SU-DHL-6 (cell line): ENCODE results near the gene ROR1.

Experiments
- H2AFZ ChIP-seq: fragments of 200-600 bp; sonication (generic); 2 replicates; pipeline ENCODE4 v1.6.1; 2014; ENCODE audit warnings: low read depth, mild to moderate bottlenecking, moderate library complexity, mixed read lengths, antibody characterized with exemption, low read length; ENCODE audit not compliant: severe bottlenecking
- H3F3A ChIP-seq: fragments of 200-600 bp; shearing (Covaris generic); 2 replicates; pipeline ENCODE4 v1.6.0; 2016; ENCODE audit warnings: antibody characterized with exemption, mild to moderate bottlenecking; ENCODE audit not compliant: insufficient read depth
- H3K27ac ChIP-seq: fragments of 200-600 bp; sonication (generic); 2 replicates; pipeline ENCODE4 v1.5.1; 2016; ENCODE audit warnings: low read depth, mild to moderate bottlenecking, low read length, moderate library complexity, mixed read lengths
- H3K27me3 ChIP-seq: fragments of 200-600 bp; sonication (generic), shearing (Covaris generic); 2 replicates; pipeline ENCODE4 v1.6.0; 2014; ENCODE audit warnings: mild to moderate bottlenecking, low read length
- H3K36me3 ChIP-seq: fragments of 200-600 bp; sonication (generic); 2 replicates; pipeline ENCODE4 v1.6.1; 2014; ENCODE audit warnings: mild to moderate bottlenecking, low read length, mixed read lengths
- H3K4me2 ChIP-seq: fragments of 300-600, 200-600 bp; shearing (Covaris generic), sonication (generic); 2 replicates; pipeline ENCODE4 v1.6.0; 2014; ENCODE audit warnings: low read length, low read depth, mild to moderate bottlenecking; ENCODE audit not compliant: poor library complexity, severe bottlenecking
- H3K4me3 ChIP-seq: fragments of 200-600 bp; sonication (generic); 2 replicates; pipeline ENCODE4 v1.5.1; 2014; ENCODE audit warnings: antibody characterized with exemption, low read length, mild to moderate bottlenecking, mixed read lengths; ENCODE audit not compliant: insufficient read depth, poor library complexity, severe bottlenecking
- H3K79me2 ChIP-seq: fragments of 200-600 bp; sonication (generic); 2 replicates; pipeline ENCODE4 v1.6.1; 2014; ENCODE audit warnings: mild to moderate bottlenecking, low read length, moderate library complexity; ENCODE audit not compliant: insufficient read depth
- H3K9ac ChIP-seq: fragments of 200-600 bp; sonication (generic); 2 replicates; pipeline ENCODE4 v1.7.0; 2014; ENCODE audit warnings: mild to moderate bottlenecking, low read length
- H3K9me2 ChIP-seq: fragments of 200-600 bp; sonication (generic); replicated peaks from 2 replicates; pipeline ENCODE4 v1.6.1; 2014; ENCODE audit warnings: low read length; ENCODE audit not compliant: insufficient read depth
- H3K9me3 ChIP-seq: fragments of 200-600 bp; sonication (generic); 2 replicates; pipeline ENCODE4 v1.6.1; 2014; ENCODE audit warnings: low read length, mixed read lengths; ENCODE audit not compliant: insufficient read depth
- H4K20me1 ChIP-seq: fragments of 200-600 bp; sonication (generic); 2 replicates; pipeline ENCODE4 v1.6.1; 2014; ENCODE audit warnings: low read depth, mild to moderate bottlenecking, antibody characterized with exemption, low read length, moderate library complexity, mixed read lengths
- EZH2phosphoT487 ChIP-seq: fragments of 200-600 bp; sonication (generic), shearing (Covaris generic); conservative IDR thresholded peaks from 2 replicates; pipeline ENCODE4 v1.6.1; 2018; ENCODE audit warnings: mild to moderate bottlenecking, antibody characterized with exemption, low read length, moderate library complexity, mixed read lengths
- TF ChIP-seq, protein P1 (sequence below): fragments of 200-600 bp; sonication (generic); IDR thresholded peaks from one replicate; pipeline ENCODE4 v1.5.1; 2017; ENCODE audit warnings: antibody characterized with exemption, mild to moderate bottlenecking, low read length, moderate library complexity; ENCODE audit not compliant: insufficient read depth, poor library complexity, severe bottlenecking

ROR1 gene

DNA sequence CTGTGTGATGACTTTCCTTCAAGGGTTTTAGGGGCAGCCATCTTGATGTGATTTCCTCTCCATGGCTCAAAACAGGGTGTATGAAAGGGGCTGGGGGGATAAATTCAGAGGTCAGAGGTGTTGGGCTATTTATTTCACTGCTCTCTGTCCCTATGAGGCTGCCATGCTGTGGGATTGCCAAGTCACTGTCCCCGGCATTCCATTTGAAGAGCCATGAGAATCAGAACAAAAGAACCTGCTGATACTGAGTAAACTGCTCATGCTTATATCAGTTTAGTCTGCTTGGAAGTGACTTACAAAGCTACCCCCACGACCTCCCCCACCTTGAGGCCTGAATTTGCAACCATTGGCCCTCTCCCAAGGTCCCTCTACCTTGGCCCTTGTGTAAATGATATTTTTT, 357.3 kb downstream of the ROR1 start:
- Histone ChIP-seq H3K27ac (no peak overlapping the region), H3F3A (no peaks in the 10 kb centered on the region), H3K4me2 (no peak overlapping the region), H3K4me3 (no peak overlapping the region), H4K20me1 (no peaks in the 10 kb centered on the region), H3K9me3 (no peaks in the 10 kb centered on the region), H3K9ac (no peak overlapping the region), H3K36me3 (no peaks in the 10 kb centered on the region), H2AFZ (no peak overlapping the region), H3K27me3 (no peaks in the 10 kb centered on the region), H3K9me2 (no peaks in the 10 kb centered on the region), H3K79me2 (no peaks in the 10 kb centered on the region)
- no peak for TF ChIP-seq EZH2phosphoT487
- TF ChIP-seq, protein P1, sequence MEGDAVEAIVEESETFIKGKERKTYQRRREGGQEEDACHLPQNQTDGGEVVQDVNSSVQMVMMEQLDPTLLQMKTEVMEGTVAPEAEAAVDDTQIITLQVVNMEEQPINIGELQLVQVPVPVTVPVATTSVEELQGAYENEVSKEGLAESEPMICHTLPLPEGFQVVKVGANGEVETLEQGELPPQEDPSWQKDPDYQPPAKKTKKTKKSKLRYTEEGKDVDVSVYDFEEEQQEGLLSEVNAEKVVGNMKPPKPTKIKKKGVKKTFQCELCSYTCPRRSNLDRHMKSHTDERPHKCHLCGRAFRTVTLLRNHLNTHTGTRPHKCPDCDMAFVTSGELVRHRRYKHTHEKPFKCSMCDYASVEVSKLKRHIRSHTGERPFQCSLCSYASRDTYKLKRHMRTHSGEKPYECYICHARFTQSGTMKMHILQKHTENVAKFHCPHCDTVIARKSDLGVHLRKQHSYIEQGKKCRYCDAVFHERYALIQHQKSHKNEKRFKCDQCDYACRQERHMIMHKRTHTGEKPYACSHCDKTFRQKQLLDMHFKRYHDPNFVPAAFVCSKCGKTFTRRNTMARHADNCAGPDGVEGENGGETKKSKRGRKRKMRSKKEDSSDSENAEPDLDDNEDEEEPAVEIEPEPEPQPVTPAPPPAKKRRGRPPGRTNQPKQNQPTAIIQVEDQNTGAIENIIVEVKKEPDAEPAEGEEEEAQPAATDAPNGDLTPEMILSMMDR = no peak

GRCh38 chr1:64133036-64133435, 359.2 kb downstream of the ROR1 start:
- no peak overlapping the region for H2AFZ ChIP-seq
- no peak overlapping the region for H3K9ac ChIP-seq
- no peak overlapping the region for H3K4me2 ChIP-seq

GRCh38 chr1:64135462-64136223, 361.8 kb downstream of the ROR1 start:
- Histone ChIP-seq H3K27ac (no peak overlapping the region), H3K4me2 (no peak overlapping the region)

More at GRCh38 chr1:64133036-64133435, 359.2 kb downstream of the ROR1 start:
- Histone ChIP-seq H3K79me2 (no peaks in the 10 kb centered on the region), H3K27me3 (no peaks in the 10 kb centered on the region), H4K20me1 (no peaks in the 10 kb centered on the region), H3K27ac (no peak overlapping the region), H3K9me3 (no peaks in the 10 kb centered on the region), H3K9me2 (no peaks in the 10 kb centered on the region), H3F3A (no peaks in the 10 kb centered on the region), H3K36me3 (no peaks in the 10 kb centered on the region), H3K4me3 (no peak overlapping the region)
- TF ChIP-seq EZH2phosphoT487 = no peak
- TF ChIP-seq, protein P1 = no peak

More at GRCh38 chr1:64135462-64136223, 361.8 kb downstream of the ROR1 start:
- no peaks in the 10 kb centered on the region for H3K9me2 ChIP-seq
- TF ChIP-seq, protein P1 = no peak
- H2AFZ ChIP-seq = no peak overlapping the region
- no peaks in the 10 kb centered on the region for H3K27me3 ChIP-seq
- no peaks in the 10 kb centered on the region for H4K20me1 ChIP-seq
- H3K4me3 ChIP-seq = no peak overlapping the region
- no peaks in the 10 kb centered on the region for H3F3A ChIP-seq
- H3K9ac ChIP-seq = no peak overlapping the region
- H3K79me2 ChIP-seq = no peaks in the 10 kb centered on the region
- H3K9me3 ChIP-seq = no peaks in the 10 kb centered on the region
- H3K36me3 ChIP-seq = no peaks in the 10 kb centered on the region
